K562 (cell line): ENCODE data around the gene TCEANC2. TPM values are rescaled to one million over a fixed set of nuclear protein-coding genes. Genes with fewer than 3 reads are reported as not detected.

Experiments used
- ATAC-seq: fragments of 200-7000 bp; cut with Tn5 transposase; 3 replicates; pipeline ENCODE4 v1.9.1; 2020; ENCODE audit warnings: moderate library complexity
- BruUV-seq: library from RNA; stranded (reverse); fragments of 400-500 nt; replicated peaks from 2 replicates; lab custom pipeline; 2021; lab: Mats Ljungman, UMichigan
- CTCF ChIA-PET: fragments of 300-600 bp; formaldehyde crosslinking; extraction: SDS; loops from one replicate; lab custom pipeline; 2021; ENCODE audit warnings: low intra/inter-chr PET ratio; lab: Yijun Ruan, JAX
- POLR2A ChIA-PET: fragments of 300-600, 350-650 bp; sonication (Branson Sonifier 250); formaldehyde crosslinking; extraction: SDS; loops from one replicate; lab custom pipeline; 2021; ENCODE audit warnings: antibody characterized with exemption, inconsistent platforms; lab: Yijun Ruan, JAX
- DNase-seq, 4 experiments: peaks; one replicate each; pipeline versions ENCODE4 v3.0.0 to v3.0.0-alpha.2; 2011 to 2018; ENCODE audit warnings: low spot score in 3 of 4, mixed read lengths in 3 of 4; ENCODE audit errors: extremely low read depth in 1 of 4
- FAIRE-seq: peaks from 2 replicates; lab custom pipeline; 2011; peaks lifted over from hg19 to GRCh38; lab: Jason Lieb, UNC
- H2AFZ ChIP-seq: 2 replicates; pipeline ENCODE4 v1.6.0; 2011; ENCODE audit warnings: low read depth, low read length, control low read depth, inconsistent platforms
- H3K27ac ChIP-seq: fragments of 200-600 bp; 3 replicates; pipeline ENCODE4 v1.8.0; 2011; ENCODE audit warnings: low read depth, mild to moderate bottlenecking, control low read depth, inconsistent platforms, low read length, moderate library complexity, mixed read lengths; ENCODE audit errors: extremely low read depth
- H3K27me3 ChIP-seq, 2 experiments: fragments of 300-600 bp in 1 of 2; 2 replicates in 1 of 2; 3 replicates in 1 of 2; pipeline versions ENCODE4 v1.6.0 to v1.8.0; 2011; ENCODE audit warnings: inconsistent platforms in 2 of 2, low read length in 2 of 2, mild to moderate bottlenecking in 1 of 2, mixed read lengths in 1 of 2, moderate library complexity in 1 of 2; ENCODE audit not compliant: control insufficient read depth in 2 of 2, insufficient read depth in 2 of 2
- H3K36me3 ChIP-seq: fragments of 300-600 bp; 3 replicates; pipeline ENCODE4 v1.8.0; 2011; ENCODE audit warnings: mild to moderate bottlenecking, low read length, inconsistent platforms; ENCODE audit not compliant: control insufficient read depth, insufficient read depth
- H3K4me1 ChIP-seq, 2 experiments: fragments of 200-600 bp in 1 of 2; replicated peaks in 1 of 2; 2 replicates in 1 of 2; 3 replicates in 1 of 2; pipeline versions ENCODE4 v1.5.1 to v1.8.0; 2011; ENCODE audit warnings: inconsistent platforms in 2 of 2, low read length in 2 of 2, mild to moderate bottlenecking in 1 of 2, mixed read lengths in 1 of 2, moderate library complexity in 1 of 2; ENCODE audit not compliant: control insufficient read depth in 2 of 2, insufficient read depth in 2 of 2
- H3K4me2 ChIP-seq: 2 replicates; pipeline ENCODE4 v1.6.1; 2011; ENCODE audit warnings: low read length, control low read depth, inconsistent platforms, mixed read lengths; ENCODE audit not compliant: insufficient read depth
- H3K4me3 ChIP-seq: fragments of 200-600 bp; sonication (generic), shearing (Covaris generic); 2 replicates; pipeline ENCODE4 v1.5.1; 2016; ENCODE audit warnings: control low read depth, inconsistent platforms
- H3K79me2 ChIP-seq: fragments of 200-600 bp; 3 replicates; pipeline ENCODE4 v1.8.0; 2011; ENCODE audit warnings: low read length, inconsistent platforms; ENCODE audit not compliant: control insufficient read depth, insufficient read depth
- H3K9ac ChIP-seq, 2 experiments: 2 replicates each; pipeline versions ENCODE4 v1.6.0 to v1.6.1; 2011; ENCODE audit warnings: low read depth in 2 of 2, low read length in 2 of 2, control low read depth in 1 of 2, inconsistent platforms in 1 of 2, mild to moderate bottlenecking in 1 of 2, mixed read lengths in 1 of 2; ENCODE audit not compliant: insufficient read depth in 1 of 2
- H3K9me1 ChIP-seq: one replicate; pipeline ENCODE4 v1.6.0; 2011; ENCODE audit warnings: inconsistent platforms, mild to moderate bottlenecking, low read length, moderate library complexity; ENCODE audit not compliant: control insufficient read depth, insufficient read depth
- H3K9me3 ChIP-seq: replicated peaks from 2 replicates; pipeline ENCODE4 v1.5.1; 2011; ENCODE audit warnings: low read depth, low read length, inconsistent platforms; ENCODE audit not compliant: control insufficient read depth, insufficient read depth
- H4K20me1 ChIP-seq: replicated peaks from 2 replicates; pipeline ENCODE4 v1.6.1; 2011; ENCODE audit warnings: low read length, inconsistent platforms, mixed read lengths; ENCODE audit not compliant: control insufficient read depth, insufficient read depth
- BRCA1 ChIP-seq, 2 experiments: fragments of 450-650 bp in 1 of 2; sonication (generic) in 1 of 2; formaldehyde crosslinking in 1 of 2; IDR thresholded peaks; 2 replicates each; pipeline versions ENCODE4 v1.5.0 to v1.6.1; 2017 to 2020; ENCODE audit warnings: mild to moderate bottlenecking in 1 of 2, missing genetic modification reagents in 1 of 2
- DLX4 ChIP-seq: fragments of 250-450 bp; sonication (Bioruptor Pico); IDR thresholded peaks from 2 replicates; pipeline ENCODE4 v1.6.1; 2021; ENCODE audit warnings: mild to moderate bottlenecking
- EGR1 ChIP-seq: fragments of 450-650 bp; conservative IDR thresholded peaks from 2 replicates; pipeline ENCODE4 v1.6.1; 2017; ENCODE audit warnings: mild to moderate bottlenecking
- HES1 ChIP-seq: fragments of 450-650 bp; IDR thresholded peaks from 2 replicates; pipeline ENCODE4 v1.6.1; 2016; ENCODE audit warnings: low read depth, mild to moderate bottlenecking, moderate library complexity
- NFYB ChIP-seq: IDR thresholded peaks from 2 replicates; pipeline ENCODE4 v1.6.1; 2011; ENCODE audit warnings: mild to moderate bottlenecking, moderate library complexity; ENCODE audit not compliant: insufficient read length; ENCODE audit errors: extremely low read depth
- ZFX ChIP-seq: sonication (generic); formaldehyde crosslinking; IDR thresholded peaks from 2 replicates; pipeline ENCODE4 v1.8.0; 2022; ENCODE audit warnings: mild to moderate bottlenecking, missing genetic modification reagents, moderate library complexity
- ZNF263 ChIP-seq: sonication (generic); formaldehyde crosslinking; IDR thresholded peaks from 2 replicates; pipeline ENCODE4 v1.8.0; 2022; ENCODE audit warnings: mild to moderate bottlenecking, missing genetic modification reagents, borderline replicate concordance
- ZNF408 ChIP-seq: fragments of 250-450 bp; sonication (Bioruptor Pico); IDR thresholded peaks from 2 replicates; pipeline ENCODE4 v1.4.0; 2020; ENCODE audit warnings: low read depth, mild to moderate bottlenecking, moderate library complexity
- ZNF639 ChIP-seq, 2 experiments: fragments of 200-800 bp in 1 of 2; sonication (Bioruptor generic) in 1 of 2; sonication (generic) in 1 of 2; formaldehyde crosslinking in 1 of 2; IDR thresholded peaks in 1 of 2; conservative IDR thresholded peaks in 1 of 2; 2 replicates each; pipeline versions ENCODE4 v1.5.0 to v1.6.1; 2016 to 2020; ENCODE audit warnings: missing compliant biosample characterization in 1 of 2, missing genetic modification characterization in 1 of 2, missing genetic modification reagents in 1 of 2
- whole genome bisulfite sequencing: fragments of 100-300 bp; shearing (Covaris generic); methylation state at CpG from one replicate; pipeline ENCODE4 v1.1.6; 2016; ENCODE audit warnings: low coverage, mixed read lengths; ENCODE audit not compliant: insufficient coverage; ENCODE audit errors: missing lambda C conversion rate; 5-methylcytosine and 5-hydroxymethylcytosine counted together
- in situ Hi-C: fragments of 300-500 bp; cut with MboI; formaldehyde crosslinking; loops from 4 replicates; pipeline ENCODE4 v1.15.0; 2018; ENCODE audit warnings: inconsistent platforms, mixed read lengths
- intact Hi-C: fragments of 100-400 bp; cut with micrococcal nuclease; formaldehyde crosslinking; loops from 2 replicates; pipeline ENCODE4 v1.14.2; 2022
- polyA plus RNA-seq, 8 experiments: library from polyadenylated mRNA; depleted of rRNA in 4 of 8; stranded (reverse) in 5 of 8; unstranded in 3 of 8; fragments of >200 nt; fragmentation: Nextera tagmentation in 2 of 8; fragmentation: Illumina TruSeq in 1 of 8; extraction: Ambion mirVana in 2 of 8; extraction: Trizol in 1 of 8; gene quantifications; 2 replicates each; pipeline versions ENCODE4 v1.2.1 to v1.2.3, GENCODE V29; 2011 to 2014; ENCODE audit warnings: inconsistent platforms in 1 of 8, missing spikeins in 1 of 8
- total RNA-seq, 7 experiments: library from RNA; depleted of rRNA in 6 of 7; stranded (reverse); fragments of >200 nt in 6 of 7; fragmentation: Illumina TruSeq in 2 of 7; extraction: Trizol in 2 of 7; gene quantifications; 2 replicates each; pipeline versions ENCODE4 v1.2.1 to v1.2.3, GENCODE V29; 2011 to 2021; ENCODE audit warnings: low replicate concordance in 1 of 7

The TCEANC2 gene
- total and polyA plus RNA-seq, 9 of the 15 experiments (the other 6 are each of a cell fraction or from before 2014, with no cell fraction given) = 3.3 to 10.2 (median 7.0) TPM

- 0 out of 2 replicates have a peak, but pooled peaks have one; percentile 28 for TF ChIP-seq EGR1
- no peak for TF ChIP-seq NFYB
- TF ChIP-seq ZNF639 (CRISPR knock-in tag; conservative IDR thresholded peaks at IDR 0.05 in 1 of 2, IDR thresholded peaks at IDR 0.05 in 1 of 2) = no peak
- no peak for TF ChIP-seq HES1
- TF ChIP-seq ZFX (CRISPR knock-in tag) = peak; percentile 5; the same call in 1 of the 2 replicates
- TF ChIP-seq BRCA1 (IDR thresholded peaks at IDR 0.05) = no peak
- TF ChIP-seq BRCA1 (CRISPR knock-in tag; IDR thresholded peaks at IDR 0.05) = no peak
- TF ChIP-seq DLX4 (CRISPR knock-in tag) = no peak
- no peak for TF ChIP-seq ZNF408 (CRISPR knock-in tag)
- TF ChIP-seq ZNF263 (CRISPR knock-in tag) = 0 out of 2 replicates have a peak, but pooled peaks have one; percentile 14
- ATAC-seq (peak; percentile 5), FAIRE-seq (no peak), DNase-seq (peak in 3 of 4 experiments; percentile 36 to 53 (median 52))
- peaks cover 7 to 21% of the 10 kb centered on the region in 2 experiments; a peak in 4 of 5 replicates for H3K4me1 ChIP-seq
- peaks cover 3 to 18% of the 10 kb centered on the region in 2 experiments; a peak in 3 of 5 replicates for H3K27me3 ChIP-seq
- 0 out of 2 replicates have a peak, but pooled peaks cover 3% of the 10 kb centered on the region for H3K9me3 ChIP-seq
- H3K4me2 ChIP-seq = peak overlapping the region; percentile 76
- no peak overlapping the region for H3K27ac ChIP-seq
- no peaks in the 10 kb centered on the region for H3K79me2 ChIP-seq
- no peaks in the 10 kb centered on the region for H4K20me1 ChIP-seq
- intact Hi-C loops = loop anchor here (1.0 to 10.0 kb wide), 6 partner anchors 46 to 544 kb away; partner anchors contain the start of genes CYB5RL, MRPL37 and SSBP3
- H3K4me3 ChIP-seq = no peak overlapping the region
- peak overlapping the region; percentile 88 for H2AFZ ChIP-seq
- H3K9me1 ChIP-seq = no peaks in the 10 kb centered on the region
- no TSS peak for BruUV-seq
- ChIA-PET CTCF (no interaction called here), POLR2A (interaction anchor here (0.6 to 1.1 kb wide), 3 partner anchors 10 to 378 kb away, joined by 3 to 6 read pairs (median 4); no protein-coding TSS in a partner anchor)
- no peaks in the 10 kb centered on the region; the same call in 2 of the 3 replicates for H3K36me3 ChIP-seq
- in situ Hi-C loops = loop anchor here (5.0 kb wide), 1 partner anchor 376 kb away; no protein-coding TSS in a partner anchor
- H3K9ac ChIP-seq = peak overlapping the region; percentile 8 to 81; a peak in 3 of 4 replicates
- WGBS = 39% methylated on average over 31 of the region's 33 CpGs
Observed at GRCh38 chr1:54120698-54121481, 67.5 kb downstream of the TCEANC2 start.
